Activated CD8-positive, alpha-beta T cell treated with anti-CD3 and anti-CD28 coated beads for 36 hours (primary cell): Measurements from ENCODE around the gene PTPRD. TPM values are rescaled to one million over a fixed set of nuclear protein-coding genes. Genes with fewer than 3 reads are reported as not detected.

Source experiments
- ATAC-seq: fragments of 200-7000 bp; cut with Tn5 transposase; one replicate; pipeline ENCODE4 v1.10.0; 2021; ENCODE audit warnings: mild to moderate bottlenecking, moderate library complexity
- CTCF ChIA-PET: fragments of 350-600 bp; sonication (Branson Sonifier 250); formaldehyde crosslinking; loops from one replicate; lab custom pipeline; 2021; ENCODE audit warnings: antibody characterized with exemption; lab: Charles Lee
- POLR2A ChIA-PET: fragments of 350-600 bp; sonication (Branson Sonifier 250); formaldehyde crosslinking; loops from one replicate; lab custom pipeline; 2021; ENCODE audit warnings: antibody characterized with exemption; lab: Charles Lee
- DNase-seq: peaks from one replicate; pipeline ENCODE4 v3.0.0-alpha.2; 2020
- H3K27ac Mint-ChIP-seq: one replicate; pipeline ENCODE4 v1.8.0; 2021; ENCODE audit warnings: mild to moderate bottlenecking, mixed read lengths
- H3K27me3 Mint-ChIP-seq: one replicate; pipeline ENCODE4 v1.8.0; 2021; ENCODE audit warnings: mixed read lengths
- H3K36me3 Mint-ChIP-seq: one replicate; pipeline ENCODE4 v1.8.0; 2021; ENCODE audit warnings: low read depth, mixed read lengths
- H3K4me1 Mint-ChIP-seq: one replicate; pipeline ENCODE4 v1.8.0; 2021; ENCODE audit warnings: low read depth, mixed read lengths
- H3K4me3 Mint-ChIP-seq: one replicate; pipeline ENCODE4 v1.8.0; 2021; ENCODE audit warnings: mild to moderate bottlenecking, moderate library complexity, mixed read lengths
- H3K9me3 Mint-ChIP-seq: one replicate; pipeline ENCODE4 v1.8.0; 2021; ENCODE audit warnings: mixed read lengths
- CTCF ChIP-seq: fragments of 200-600 bp; IDR thresholded peaks from one replicate; pipeline ENCODE4 v1.8.0; 2022; ENCODE audit warnings: antibody characterized with exemption, mild to moderate bottlenecking
- intact Hi-C: fragments of 100-400 bp; cut with micrococcal nuclease; formaldehyde crosslinking; loops from one replicate; pipeline ENCODE4 v1.10.0; 2022
- total RNA-seq, 2 experiments: library from RNA; stranded (reverse); gene quantifications; one replicate each; pipeline ENCODE4 v1.2.3, GENCODE V29; 2021

Gene PTPRD
- total RNA-seq, 2 experiments from 2014 or later = not detected

- Mint-ChIP-seq H3K27ac (no peak overlapping the region), H3K36me3 (no peaks in the 10 kb centered on the region), H3K4me3 (no peak overlapping the region), H3K9me3 (no peaks in the 10 kb centered on the region), H3K27me3 (no peaks in the 10 kb centered on the region), H3K4me1 (no peaks in the 10 kb centered on the region)
- POLR2A ChIA-PET = no interaction called here
- DNase-seq (no peak), ATAC-seq (no peak)
- intact Hi-C loops = no loop called here
- CTCF ChIA-PET = no interaction called here
- no peak for TF ChIP-seq CTCF
Observed at GRCh38 chr9:8817335-8817734, 1795.5 kb downstream of the PTPRD start.

GRCh38 chr9:8816361-8816760, 1796.4 kb downstream of the PTPRD start:
- H3K36me3 Mint-ChIP-seq = no peaks in the 10 kb centered on the region
- ATAC-seq (no peak), DNase-seq (no peak)
- no peak overlapping the region for H3K4me3 Mint-ChIP-seq
- no peaks in the 10 kb centered on the region for H3K4me1 Mint-ChIP-seq
- ChIA-PET CTCF (no interaction called here), POLR2A (no interaction called here)
- intact Hi-C loops = no loop called here
- H3K27ac Mint-ChIP-seq = no peak overlapping the region
- no peaks in the 10 kb centered on the region for H3K9me3 Mint-ChIP-seq
- TF ChIP-seq CTCF = no peak
- H3K27me3 Mint-ChIP-seq = no peaks in the 10 kb centered on the region

GRCh38 chr9:8815931-8816330, 1796.9 kb downstream of the PTPRD start:
- ChIA-PET POLR2A (no interaction called here), CTCF (no interaction called here)
- no peak for ATAC-seq
- Mint-ChIP-seq H3K27me3 (no peaks in the 10 kb centered on the region), H3K4me3 (no peak overlapping the region), H3K36me3 (no peaks in the 10 kb centered on the region), H3K4me1 (no peaks in the 10 kb centered on the region), H3K27ac (no peak overlapping the region), H3K9me3 (no peaks in the 10 kb centered on the region)
- DNase-seq = no peak
- intact Hi-C loops = no loop called here
- TF ChIP-seq CTCF = no peak

- Mint-ChIP-seq H3K4me3 (no peak overlapping the region), H3K27ac (no peak overlapping the region), H3K9me3 (no peaks in the 10 kb centered on the region), H3K36me3 (no peaks in the 10 kb centered on the region), H3K27me3 (no peaks in the 10 kb centered on the region), H3K4me1 (no peaks in the 10 kb centered on the region)
- no peak for ATAC-seq
- TF ChIP-seq CTCF = no peak
- intact Hi-C loops = no loop called here
- ChIA-PET POLR2A (no interaction called here), CTCF (no interaction called here)
- DNase-seq = no peak
Observed at GRCh38 chr9:8815219-8815618, 1797.6 kb downstream of the PTPRD start.

GRCh38 chr9:8812888-8813287, 1799.9 kb downstream of the PTPRD start:
- H3K36me3 Mint-ChIP-seq = no peaks in the 10 kb centered on the region
- H3K4me3 Mint-ChIP-seq = no peak overlapping the region
- ChIA-PET CTCF (no interaction called here), POLR2A (interaction anchor here (1.3 kb wide), 1 partner anchor 31 kb away, joined by 4 read pairs; no protein-coding TSS in a partner anchor)
- no peaks in the 10 kb centered on the region for H3K9me3 Mint-ChIP-seq
- TF ChIP-seq CTCF = no peak
- H3K27me3 Mint-ChIP-seq = no peaks in the 10 kb centered on the region
- no peak overlapping the region for H3K27ac Mint-ChIP-seq
- intact Hi-C loops = no loop called here
- ATAC-seq = no peak
- H3K4me1 Mint-ChIP-seq = no peaks in the 10 kb centered on the region
- DNase-seq = no peak
